Activated T-cell treated with anti-CD3 and anti-CD28 coated beads for 48 hours (primary cell): ENCODE results near the gene PDCL2.

ENCODE experiments used
- DNase-seq: peaks from one replicate; pipeline ENCODE4 v3.0.0-alpha.2; 2020; ENCODE audit warnings: low read depth

The PDCL2 gene

GRCh38 chr4:55538531-55538930 is 53.5 kb downstream of the PDCL2 start:
- no peak for DNase-seq

GRCh38 chr4:55534306-55534705 is 57.7 kb downstream of the PDCL2 start:
- DNase-seq = no peak

- DNase-seq = no peak
Observed at GRCh38 chr4:55530691-55531090, 61.4 kb downstream of the PDCL2 start.

- no peak for DNase-seq
Observed at GRCh38 chr4:55530167-55530566, 61.9 kb downstream of the PDCL2 start.

- no peak for DNase-seq
Observed at GRCh38 chr4:55528491-55528890, 63.6 kb downstream of the PDCL2 start.

GRCh38 chr4:55524844-55525571 is 67.0 kb downstream of the PDCL2 start:
- no peak for DNase-seq

GRCh38 chr4:55518442-55518841 is 73.6 kb downstream of the PDCL2 start:
- DNase-seq = no peak

- no peak for DNase-seq
Observed at GRCh38 chr4:55517526-55518229, 74.4 kb downstream of the PDCL2 start.

GRCh38 chr4:55512922-55513571 is 79.0 kb downstream of the PDCL2 start:
- DNase-seq = no peak

GRCh38 chr4:55512077-55512476 is 80.0 kb downstream of the PDCL2 start:
- DNase-seq = no peak

GRCh38 chr4:55510685-55511084 is 81.4 kb downstream of the PDCL2 start:
- DNase-seq = no peak

- no peak for DNase-seq
Observed at GRCh38 chr4:55509266-55509665, 82.8 kb downstream of the PDCL2 start.

- no peak for DNase-seq
Observed at GRCh38 chr4:55507612-55508011, 84.4 kb downstream of the PDCL2 start.
